HG02759 (cell line): ENCODE measurements around the gene AVPR1B.
"Not testable (repeated sequence)": the region's sequence is repeated elsewhere in the genome, so short reads cannot be mapped to it uniquely, and the experiment has no call there.

ENCODE experiments used
- ATAC-seq: cut with Tn5 transposase; IDR thresholded peaks from one replicate; pipeline ENCODE4 v1.9.1; 2021; ENCODE audit warnings: mild to moderate bottlenecking, moderate library complexity; ENCODE audit not compliant: unreplicated experiment

The AVPR1B gene

DNA sequence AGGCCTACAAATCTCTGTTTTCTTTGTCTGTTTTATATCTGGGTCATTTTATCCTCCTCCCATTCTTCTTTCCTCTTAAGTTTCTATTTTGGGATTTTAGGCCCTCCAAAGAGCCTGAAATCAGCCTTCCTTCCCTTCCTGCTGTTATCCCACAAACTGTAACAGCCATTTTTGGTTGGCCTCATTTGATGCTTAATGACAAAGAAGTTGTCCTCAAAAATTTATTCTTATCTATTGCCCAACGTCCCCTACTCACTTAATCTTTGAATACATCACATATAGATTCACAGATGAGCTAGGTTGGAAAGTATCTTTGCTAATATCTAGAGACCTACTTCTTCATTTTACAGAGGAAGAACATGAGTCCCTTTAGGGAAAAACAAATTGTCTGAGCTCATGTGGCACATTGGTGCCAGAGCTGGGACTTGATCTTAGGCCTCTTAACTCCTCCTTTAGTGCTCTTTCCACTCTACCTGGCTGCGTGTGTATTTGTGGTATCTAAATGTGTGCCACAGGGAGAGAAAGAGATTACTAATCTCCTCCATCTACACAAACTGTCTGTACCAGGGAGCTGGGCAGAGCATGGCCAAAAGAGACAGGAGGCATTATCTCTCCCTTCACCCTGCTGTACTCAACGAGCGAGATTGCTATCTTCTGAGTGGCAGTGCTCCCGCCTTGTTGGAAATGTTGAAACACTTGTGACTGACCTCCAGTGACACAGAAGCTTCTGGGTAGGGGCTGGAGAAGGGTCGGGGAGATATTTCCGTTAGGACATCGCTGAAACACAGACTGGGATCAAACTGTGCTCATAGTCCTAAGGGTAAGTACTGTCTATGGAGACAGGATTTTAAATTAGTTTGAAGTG lies 34.1 kb downstream of the AVPR1B start:
- ATAC-seq = no peak

DNA sequence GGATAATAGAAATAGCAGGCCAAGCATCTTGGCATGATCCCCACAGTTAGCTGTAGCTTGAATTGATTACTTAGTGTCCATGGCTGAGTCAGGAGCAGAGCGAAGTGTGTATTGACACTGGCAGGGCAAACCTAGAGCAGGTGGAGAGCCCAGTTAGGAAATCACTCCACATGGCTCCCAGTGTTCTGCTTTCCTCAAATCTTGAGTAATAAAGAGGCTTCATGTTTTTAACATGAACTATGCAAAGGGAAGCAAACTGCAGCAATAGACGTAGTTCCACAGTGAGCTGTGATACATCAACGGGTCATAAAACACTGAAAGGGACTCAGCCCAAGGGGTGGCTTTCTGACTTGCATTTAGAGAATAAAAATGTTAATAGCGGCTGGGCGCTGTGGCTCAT lies 35.3 kb downstream of the AVPR1B start:
- no peak for ATAC-seq

DNA sequence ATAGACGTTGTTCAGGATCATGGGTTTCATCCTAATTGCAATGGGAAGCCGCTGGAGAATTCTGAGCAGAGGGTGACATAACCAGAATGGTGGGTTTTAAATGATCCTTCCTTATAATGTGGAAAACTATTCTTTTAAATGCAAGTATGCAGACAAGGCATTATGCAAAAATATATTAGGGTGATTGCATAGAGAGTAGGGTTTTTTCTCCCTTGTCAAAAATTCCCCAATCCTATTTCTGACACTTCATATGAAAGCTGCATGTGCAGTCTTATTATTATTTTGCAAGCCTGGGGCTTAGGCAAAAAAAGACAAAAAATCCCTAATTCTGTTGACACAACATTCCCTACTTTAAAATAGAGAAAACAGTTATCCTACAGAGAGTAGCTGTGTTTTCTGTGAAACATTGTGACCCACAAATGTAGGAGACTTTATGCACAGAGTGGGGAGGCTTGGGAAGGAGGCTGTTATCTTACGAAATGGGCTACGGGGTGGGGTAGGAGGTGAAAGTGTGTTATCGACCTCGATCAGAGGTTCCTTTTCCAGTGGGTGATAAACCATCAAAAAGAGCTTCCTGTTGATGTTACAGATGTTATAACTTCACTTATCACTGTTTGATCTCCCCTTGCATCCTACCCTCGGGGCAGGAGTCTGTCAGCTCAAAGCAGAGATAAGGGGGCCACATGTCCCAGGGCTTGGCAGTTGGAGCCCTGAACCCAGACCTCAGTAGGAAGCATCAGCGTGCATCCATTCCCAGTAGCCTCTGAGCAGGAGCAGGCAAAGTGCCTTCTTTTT lies 37.0 kb downstream of the AVPR1B start:
- ATAC-seq = no peak

GRCh38 chr1:206079135-206079534 lies 38.1 kb downstream of the AVPR1B start:
- ATAC-seq = no peak

GRCh38 chr1:206075786-206076755 lies 41.1 kb downstream of the AVPR1B start:
- no peak for ATAC-seq

DNA sequence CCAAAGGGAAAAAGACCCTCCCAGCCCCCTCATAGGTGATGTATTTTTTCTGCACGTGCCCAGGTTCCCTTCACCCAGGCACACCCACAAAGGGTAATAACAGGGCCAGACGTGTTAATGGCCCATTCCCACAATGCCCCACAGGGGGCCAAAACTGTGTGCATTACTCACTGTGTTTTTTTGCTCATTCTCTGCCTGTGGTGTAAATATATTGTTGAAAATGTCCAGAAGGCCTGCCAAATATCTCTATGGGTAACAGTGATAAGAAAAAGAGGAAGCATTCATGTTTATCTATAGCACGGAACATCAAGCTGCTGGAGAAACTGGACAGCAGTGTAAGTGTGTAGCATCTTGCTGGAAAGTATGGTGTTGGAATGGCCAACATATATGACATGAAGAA lies 42.3 kb downstream of the AVPR1B start:
- no peak for ATAC-seq

DNA sequence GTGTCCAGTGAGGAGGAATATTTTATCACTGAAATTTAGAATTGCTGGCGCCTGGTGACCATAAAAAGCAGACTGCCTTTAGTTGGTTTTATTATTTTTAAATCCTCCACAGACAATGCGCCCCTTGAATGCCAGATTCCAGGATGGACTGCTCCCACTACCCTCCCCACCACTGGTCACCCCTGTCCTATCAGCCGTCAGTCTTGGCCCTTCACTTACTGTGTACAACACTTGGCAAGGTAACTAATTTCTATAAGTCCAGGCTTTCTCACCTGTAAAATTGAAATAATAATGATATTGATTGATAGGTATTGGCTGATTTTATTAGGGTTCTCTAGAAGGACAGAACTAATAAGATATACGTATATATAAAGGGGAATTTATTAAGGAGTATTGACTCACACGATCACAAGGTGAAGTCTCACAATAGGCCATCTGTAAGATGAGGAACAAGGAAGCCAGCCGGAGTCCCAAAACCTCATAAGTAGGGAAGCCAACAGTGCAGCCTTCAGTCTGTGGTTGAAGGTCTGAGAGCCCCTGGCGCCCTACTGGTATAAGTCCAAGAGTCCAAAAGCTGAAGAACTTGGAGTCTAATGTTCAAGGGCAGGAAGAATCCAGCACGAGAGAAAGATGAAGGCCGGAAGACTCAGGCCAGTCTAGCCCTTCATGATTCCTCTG lies 46.4 kb downstream of the AVPR1B start:
- no peak for ATAC-seq

GRCh38 chr1:206068314-206068713 lies 48.9 kb downstream of the AVPR1B start:
- no peak for ATAC-seq

DNA sequence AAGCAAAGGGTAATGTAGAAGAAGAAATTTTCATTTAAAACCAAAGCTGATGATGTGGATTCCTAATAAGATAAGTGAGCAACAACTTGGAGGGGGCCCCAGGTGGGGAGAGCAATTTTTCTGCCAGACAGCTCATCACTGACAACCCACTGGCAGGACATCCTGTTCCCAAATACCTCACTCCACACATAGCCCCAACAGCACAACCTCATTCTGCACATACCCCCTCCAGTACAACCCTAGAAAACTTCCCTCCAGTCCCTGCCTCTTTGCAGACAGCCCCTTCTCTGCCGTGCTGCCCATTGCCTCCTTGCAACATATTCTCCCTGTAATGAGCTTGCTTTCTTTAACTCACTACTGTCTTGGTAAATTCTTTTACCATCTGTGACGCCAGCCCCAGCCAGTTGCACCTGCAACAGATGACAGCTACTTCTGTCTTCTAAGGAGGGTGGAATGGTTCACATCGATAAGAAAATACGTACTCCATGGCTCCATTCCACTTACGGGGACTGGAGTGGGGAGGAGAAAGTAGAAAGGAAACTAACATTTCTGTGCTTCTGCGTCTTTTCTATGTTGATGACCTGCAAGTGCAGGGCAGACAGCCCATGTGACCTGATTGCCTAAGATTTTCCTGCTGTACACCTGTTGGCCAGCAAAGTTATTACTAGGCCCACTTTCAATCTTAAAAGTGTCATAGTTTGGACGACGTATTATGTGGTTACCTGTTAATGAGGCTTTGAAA lies 49.5 kb downstream of the AVPR1B start:
- no peak for ATAC-seq

DNA sequence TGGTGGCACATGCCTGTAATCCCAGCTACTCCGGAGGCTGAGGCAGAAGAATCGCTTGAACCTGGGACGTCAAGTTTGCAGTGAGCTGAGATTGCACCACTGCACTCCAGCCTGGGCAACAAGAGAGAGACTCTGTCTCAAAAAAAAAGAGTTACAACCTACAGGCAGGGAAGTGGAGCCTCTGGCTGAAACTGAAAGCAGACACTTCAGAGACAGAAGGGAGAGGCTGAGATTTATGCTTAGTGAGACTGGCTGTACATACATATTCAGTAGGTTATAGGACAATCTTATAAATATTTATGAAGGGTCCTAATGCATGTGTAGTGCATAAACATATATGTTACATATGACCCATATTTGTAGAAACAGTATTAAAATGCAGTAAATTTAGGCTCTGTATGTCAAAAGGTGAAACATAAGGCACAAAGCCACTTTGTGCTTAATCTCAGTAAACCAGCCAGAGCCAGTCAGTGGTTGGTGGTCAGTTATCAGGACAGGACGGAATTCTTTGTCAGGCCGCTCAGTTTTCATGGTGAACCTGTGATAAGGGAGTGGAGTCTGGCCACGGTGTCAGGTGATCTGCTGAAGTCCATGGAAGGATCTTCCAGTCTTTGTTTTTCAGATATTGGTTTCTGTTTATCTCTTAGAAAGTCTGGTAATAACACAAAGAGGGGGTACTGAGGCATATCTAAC lies 50.6 kb downstream of the AVPR1B start:
- peak; percentile 86 for ATAC-seq

GRCh38 chr1:206065547-206066145 lies 51.5 kb downstream of the AVPR1B start:
- ATAC-seq = no peak

- ATAC-seq = not testable (repeated sequence)
Observed at GRCh38 chr1:206064501-206064900, 52.7 kb downstream of the AVPR1B start.

GRCh38 chr1:206064001-206064400 lies 53.2 kb downstream of the AVPR1B start:
- not testable (repeated sequence) for ATAC-seq

GRCh38 chr1:206062464-206062863 lies 54.7 kb downstream of the AVPR1B start:
- ATAC-seq = no peak

GRCh38 chr1:206060844-206061243 lies 56.3 kb downstream of the AVPR1B start:
- no peak for ATAC-seq
